Urinary bladder (tissue), 4 donors: ENCODE results near the gene PAK1IP1. TPM values are rescaled to one million over a fixed set of nuclear protein-coding genes. Genes with fewer than 3 reads are reported as not detected.
"Not testable (repeated sequence)": the region's sequence is repeated elsewhere in the genome, so short reads cannot be mapped to it uniquely, and the experiment has no call there.

Source experiments
- DNase-seq: peaks from one replicate; pipeline ENCODE4 v3.0.0-alpha.2; 2015; ENCODE audit errors: extremely low spot score
- H3K27ac ChIP-seq: one replicate; pipeline ENCODE4 v1.5.1; 2013; ENCODE audit warnings: low read depth, mild to moderate bottlenecking, moderate library complexity
- H3K36me3 ChIP-seq: one replicate; pipeline ENCODE4 v1.6.1; 2013; ENCODE audit warnings: mild to moderate bottlenecking, moderate library complexity; ENCODE audit not compliant: insufficient read depth
- H3K4me1 ChIP-seq: one replicate; pipeline ENCODE4 v1.6.1; 2013; ENCODE audit warnings: mild to moderate bottlenecking, moderate library complexity; ENCODE audit not compliant: insufficient read depth
- H3K4me3 ChIP-seq: one replicate; pipeline ENCODE4 v1.5.1; 2013; ENCODE audit warnings: low read depth, low read length
- WGBS: extraction: QIAGEN DNeasy Blood & Tissue Kit; methylation state at CpG from one replicate; pipeline ENCODE4 v1.1.7; 2013; 5-methylcytosine and 5-hydroxymethylcytosine counted together
- polyA plus RNA-seq: library from polyadenylated mRNA; stranded (reverse); fragments of 200-250 nt; gene quantifications from one replicate; pipeline ENCODE4 v1.2.3, GENCODE V29; 2013
- total RNA-seq: library from RNA; depleted of rRNA; stranded (reverse); fragments of >200 nt; gene quantifications from one replicate; pipeline ENCODE4 v1.2.3, GENCODE V29; 2014
- donor health status: healthy with polysubstance abuse.
- donor health status: healthy.

PAK1IP1 gene
- total and polyA plus RNA-seq, 2 donors: 11.7 to 16.8 TPM

- H3K4me1 ChIP-seq: no peaks in the 10 kb centered on the region
- H3K4me3 ChIP-seq: peak overlapping the region; percentile 55
- DNase-seq: no peak
- 30% methylated on average over 49 of the region's 49 CpGs for WGBS
- no peaks in the 10 kb centered on the region for H3K36me3 ChIP-seq
- H3K27ac ChIP-seq: peak overlapping the region; percentile 78
These were observed 25.6 kb downstream of the PAK1IP1 start for GRCh38 chr6:10720265-10720959.

DNA sequence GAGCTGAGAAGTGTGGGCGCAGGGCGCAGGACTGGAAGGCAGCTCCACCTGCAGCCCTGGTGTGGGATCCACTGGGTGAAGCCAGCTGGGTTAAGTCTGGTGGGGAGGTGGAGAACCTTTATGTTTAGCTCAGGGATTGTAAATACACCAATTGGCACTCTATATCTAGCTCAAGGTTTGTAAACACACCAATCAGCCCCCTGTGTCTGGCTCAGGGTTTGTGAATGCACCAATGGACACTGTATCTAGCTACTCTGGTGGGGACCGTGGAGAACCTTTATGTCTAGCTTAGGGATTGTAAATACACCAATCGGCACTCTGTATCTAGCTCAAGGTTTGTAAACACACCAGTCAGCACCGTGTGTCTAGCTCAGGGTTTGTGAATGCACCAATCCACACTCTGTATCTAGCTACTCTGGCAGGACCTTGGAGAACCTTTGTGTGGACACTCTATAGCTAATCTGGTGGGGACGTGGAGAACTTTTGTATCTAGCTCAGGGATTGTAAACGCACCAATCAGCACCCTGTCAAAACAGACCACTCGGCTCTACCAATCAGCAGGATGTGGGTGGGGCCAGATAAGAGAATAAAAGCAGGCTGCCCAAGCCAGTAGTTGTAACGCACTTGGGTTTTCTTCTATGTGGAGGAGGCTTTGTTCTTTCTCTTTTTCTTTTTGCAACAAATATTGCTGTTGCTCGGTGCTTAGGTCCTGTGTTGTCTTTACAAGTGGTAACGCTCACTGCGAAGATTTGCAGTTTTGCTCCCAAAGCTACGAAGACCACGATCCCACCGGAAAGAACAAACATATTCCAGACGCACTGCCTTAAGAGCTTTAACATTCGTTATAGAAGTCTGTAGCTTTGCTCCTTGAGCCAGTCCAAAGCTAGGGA lies 26.4 kb downstream of the PAK1IP1 start:
- WGBS: 78% methylated on average over 17 of the region's 17 CpGs
- Histone ChIP-seq H3K4me3 (peak overlapping the region; percentile 55), H3K27ac (peak overlapping the region; percentile 78)
- not testable (repeated sequence) for DNase-seq, H3K4me1 ChIP-seq, H3K36me3 ChIP-seq

- H3K4me3 ChIP-seq: peak overlapping the region; percentile 65
- H3K27ac ChIP-seq: peak overlapping the region; percentile 69
- 73% methylated on average over 11 of the region's 11 CpGs for WGBS
- no peaks in the 10 kb centered on the region for H3K36me3 ChIP-seq
- no peak for DNase-seq
- no peaks in the 10 kb centered on the region for H3K4me1 ChIP-seq
These were observed 27.2 kb downstream of the PAK1IP1 start for GRCh38 chr6:10721850-10722569.

GRCh38 chr6:10722570-10722819 lies 27.7 kb downstream of the PAK1IP1 start:
- Histone ChIP-seq H3K4me1 (no peaks in the 10 kb centered on the region), H3K27ac (peak overlapping the region; percentile 69), H3K36me3 (no peaks in the 10 kb centered on the region), H3K4me3 (peak overlapping the region; percentile 65)
- WGBS: 0% methylated on average over 6 of the region's 6 CpGs
- DNase-seq: no peak

DNA sequence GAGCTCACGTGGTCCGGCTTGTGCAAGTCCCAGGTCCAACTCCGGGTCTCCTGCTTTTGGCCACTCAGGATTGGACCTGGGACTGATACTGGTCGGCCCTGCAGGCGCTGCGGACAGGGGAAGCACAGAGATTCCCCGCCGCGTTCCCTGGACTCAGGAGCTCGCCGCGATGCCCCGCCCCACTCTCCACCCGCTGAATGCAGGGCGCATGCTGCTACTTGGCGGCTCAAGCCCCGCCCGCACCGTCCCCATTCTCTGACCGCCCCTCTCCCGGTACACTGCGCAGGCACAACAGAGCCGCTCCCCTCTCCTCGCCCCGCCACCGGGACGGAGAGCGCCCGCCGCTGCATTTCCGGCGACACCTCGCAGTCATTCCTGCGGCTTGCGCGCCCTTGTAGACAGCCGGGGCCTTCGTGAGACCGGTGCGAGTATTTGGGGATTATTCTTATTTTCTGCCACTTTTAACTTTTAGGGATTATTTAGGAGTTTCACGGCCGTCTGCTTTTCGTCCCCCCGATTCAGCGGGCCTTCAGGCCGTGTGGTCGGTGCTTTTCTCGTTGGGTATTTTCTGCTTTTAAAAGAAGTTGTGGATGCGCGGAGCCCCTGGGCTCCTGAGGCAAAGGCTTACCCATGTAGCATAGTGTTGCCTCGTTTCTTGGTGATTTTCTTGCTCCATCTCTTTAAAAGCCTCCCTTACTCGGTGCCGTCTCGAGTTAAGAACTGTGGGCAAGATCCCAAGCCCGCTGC lies 28.2 kb downstream of the PAK1IP1 start, which contains the start of gene TMEM14C:
TMEM14C (plus strand) TSS at position 251 of the 747 bp plus-strand sequence. CDS start 1,544 bp downstream, outside the sequence.
- Histone ChIP-seq H3K4me3 (peak within 1 kb of the TSS; percentile 65), H3K27ac (peak within 1 kb of the TSS; percentile 69), H3K36me3 (no peaks in the 10 kb centered on the region), H3K4me1 (no peaks in the 10 kb centered on the region)
- DNase-seq: peak; percentile 92
- WGBS: under 1% methylated on average over 55 of the region's 55 CpGs

- H3K4me1 ChIP-seq: no peaks in the 10 kb centered on the region
- DNase-seq: no peak
- H3K36me3 ChIP-seq: no peaks in the 10 kb centered on the region
- 20% methylated on average over 7 of the region's 7 CpGs for WGBS
- peak overlapping the region; percentile 69 for H3K27ac ChIP-seq
- peak overlapping the region; percentile 65 for H3K4me3 ChIP-seq
These were observed 28.8 kb downstream of the PAK1IP1 start for GRCh38 chr6:10723567-10723881.

DNA sequence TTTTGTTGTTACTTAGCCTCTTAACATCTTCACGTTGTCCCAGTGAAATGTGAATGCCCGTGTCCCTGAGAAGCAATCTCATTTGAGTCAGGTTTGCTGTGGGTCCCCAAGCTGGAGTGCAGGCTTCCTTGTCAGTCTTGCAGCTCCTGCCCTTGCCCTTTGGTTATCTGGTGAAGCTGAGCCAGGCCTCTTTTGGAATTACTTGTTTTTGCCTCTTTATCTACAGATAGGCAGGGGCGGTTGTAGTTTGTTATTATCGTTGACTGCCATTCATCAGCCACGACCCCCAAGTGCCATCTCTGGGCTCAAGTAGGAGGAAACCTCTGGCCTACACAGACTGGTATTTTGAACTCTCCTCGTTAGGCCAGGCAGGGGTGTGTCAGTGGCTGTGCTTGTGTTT lies 30.3 kb downstream of the PAK1IP1 start:
- H3K27ac ChIP-seq: no peak overlapping the region
- no peak overlapping the region for H3K4me3 ChIP-seq
- DNase-seq: no peak
- no peaks in the 10 kb centered on the region for H3K36me3 ChIP-seq
- 83% methylated on average over 6 of the region's 6 CpGs for WGBS
- H3K4me1 ChIP-seq: no peaks in the 10 kb centered on the region

DNA sequence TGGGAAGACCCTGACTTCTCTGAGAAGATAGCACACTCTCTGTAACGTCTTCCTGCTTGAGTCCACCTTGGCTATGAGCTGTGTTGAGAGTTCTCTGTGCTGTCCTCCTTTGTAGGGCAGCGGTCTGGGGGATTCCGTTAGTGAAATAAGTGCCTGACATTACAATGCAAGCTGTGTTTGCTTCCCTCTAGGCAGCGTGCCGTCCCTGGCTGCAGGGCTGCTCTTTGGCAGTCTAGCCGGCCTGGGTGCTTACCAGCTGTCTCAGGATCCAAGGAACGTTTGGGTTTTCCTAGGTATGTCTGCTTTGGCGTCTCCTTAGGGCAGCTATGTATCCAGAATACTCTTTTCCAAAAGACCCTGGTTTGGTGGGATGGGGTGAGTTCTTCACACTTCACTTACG lies 30.9 kb downstream of the PAK1IP1 start:
- DNase-seq: no peak
- Histone ChIP-seq H3K4me1 (no peaks in the 10 kb centered on the region), H3K4me3 (no peak overlapping the region), H3K36me3 (no peaks in the 10 kb centered on the region), H3K27ac (no peak overlapping the region)
- WGBS: 87% methylated on average over 9 of the region's 9 CpGs

DNA sequence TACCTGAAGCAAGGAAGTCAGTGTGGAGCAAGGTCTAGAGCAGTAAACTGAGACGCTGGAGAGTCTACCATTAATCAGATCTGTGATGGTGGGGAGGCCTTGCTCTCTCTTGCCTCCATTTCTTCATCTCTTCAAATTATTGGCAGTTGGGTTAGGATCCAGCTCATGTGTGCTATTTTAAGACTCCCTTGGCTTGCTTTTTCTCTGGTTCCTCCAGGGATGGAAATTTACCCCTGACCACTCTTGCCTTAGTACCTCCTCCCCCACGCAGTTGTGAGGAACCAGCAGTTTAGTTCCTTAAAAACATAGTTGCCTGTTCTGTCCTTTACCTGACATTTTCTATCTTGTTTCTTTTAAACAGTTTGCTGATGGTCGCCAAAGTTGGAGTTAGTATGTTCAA lies 35.5 kb downstream of the PAK1IP1 start:
- H3K36me3 ChIP-seq: no peaks in the 10 kb centered on the region
- no peak overlapping the region for H3K4me3 ChIP-seq
- no peaks in the 10 kb centered on the region for H3K4me1 ChIP-seq
- DNase-seq: no peak
- H3K27ac ChIP-seq: no peak overlapping the region
- WGBS: 84% methylated on average over 3 of the region's 3 CpGs

GRCh38 chr6:10733151-10733715 lies 38.5 kb downstream of the PAK1IP1 start:
- 69% methylated on average over 17 of the region's 17 CpGs for WGBS
- Histone ChIP-seq H3K4me3 (no peak overlapping the region), H3K36me3 (no peaks in the 10 kb centered on the region), H3K27ac (no peak overlapping the region), H3K4me1 (no peaks in the 10 kb centered on the region)
- DNase-seq: no peak

GRCh38 chr6:10733863-10734262 lies 39.1 kb downstream of the PAK1IP1 start:
- Histone ChIP-seq H3K27ac (no peak overlapping the region), H3K4me1 (no peaks in the 10 kb centered on the region), H3K4me3 (no peak overlapping the region), H3K36me3 (no peaks in the 10 kb centered on the region)
- 97% methylated on average over 3 of the region's 3 CpGs for WGBS
- no peak for DNase-seq

GRCh38 chr6:10736731-10737130 lies 42.0 kb downstream of the PAK1IP1 start:
- Histone ChIP-seq H3K4me1 (no peaks in the 10 kb centered on the region), H3K4me3 (no peak overlapping the region), H3K36me3 (no peaks in the 10 kb centered on the region), H3K27ac (no peak overlapping the region)
- no peak for DNase-seq
- 90% methylated on average over 2 of the region's 2 CpGs for WGBS

GRCh38 chr6:10740061-10740460 lies 45.3 kb downstream of the PAK1IP1 start:
- no peak overlapping the region for H3K27ac ChIP-seq
- H3K4me3 ChIP-seq: no peak overlapping the region
- H3K4me1 ChIP-seq: no peaks in the 10 kb centered on the region
- no peaks in the 10 kb centered on the region for H3K36me3 ChIP-seq
- DNase-seq: no peak
